ENCODE measurements around the gene PRKAG2.

The PRKAG2 gene

GRCh38 chr7:151566897-151567320, 310.0 kb downstream of the PRKAG2 start:
- Mint-ChIP-seq H3K36me3 (peaks cover 3% of the 10 kb centered on the region), H3K4me1 (ENCODE audit: low read depth) (no peaks in the 10 kb centered on the region), H3K27ac (no peak overlapping the region), H3K9me3 (ENCODE audit: low read depth) (no peaks in the 10 kb centered on the region), H3K27me3 (no peaks in the 10 kb centered on the region), H3K4me3 (no peak overlapping the region)

GRCh38 chr7:151565541-151565940, 311.4 kb downstream of the PRKAG2 start:
- H3K4me1 Mint-ChIP-seq (ENCODE audit: low read depth) = peaks cover 2% of the 10 kb centered on the region
- no peaks in the 10 kb centered on the region for H3K9me3 Mint-ChIP-seq (ENCODE audit: low read depth)
- no peak overlapping the region for H3K4me3 Mint-ChIP-seq
- peaks cover 5% of the 10 kb centered on the region for H3K36me3 Mint-ChIP-seq
- H3K27me3 Mint-ChIP-seq = no peaks in the 10 kb centered on the region
- no peak overlapping the region for H3K27ac Mint-ChIP-seq

GRCh38 chr7:151560243-151560642, 316.7 kb downstream of the PRKAG2 start:
- Mint-ChIP-seq H3K27ac (peak overlapping the region; percentile 22), H3K27me3 (no peaks in the 10 kb centered on the region), H3K4me3 (peak overlapping the region; percentile 2), H3K36me3 (peaks cover 8% of the 10 kb centered on the region), H3K4me1 (ENCODE audit: low read depth) (peaks cover 14% of the 10 kb centered on the region), H3K9me3 (ENCODE audit: low read depth) (no peaks in the 10 kb centered on the region)

- H3K27me3 Mint-ChIP-seq = no peaks in the 10 kb centered on the region
- H3K4me1 Mint-ChIP-seq (ENCODE audit: low read depth) = peaks cover 14% of the 10 kb centered on the region
- H3K27ac Mint-ChIP-seq = peak overlapping the region; percentile 22
- peak overlapping the region; percentile 2 for H3K4me3 Mint-ChIP-seq
- H3K9me3 Mint-ChIP-seq (ENCODE audit: low read depth) = no peaks in the 10 kb centered on the region
- H3K36me3 Mint-ChIP-seq = peaks cover 8% of the 10 kb centered on the region
Measured at GRCh38 chr7:151559557-151560183, 317.2 kb downstream of the PRKAG2 start.

GRCh38 chr7:151558575-151558974, 318.3 kb downstream of the PRKAG2 start:
- H3K4me1 Mint-ChIP-seq (ENCODE audit: low read depth) = peaks cover 14% of the 10 kb centered on the region
- H3K4me3 Mint-ChIP-seq = no peak overlapping the region
- no peak overlapping the region for H3K27ac Mint-ChIP-seq
- H3K9me3 Mint-ChIP-seq (ENCODE audit: low read depth) = no peaks in the 10 kb centered on the region
- no peaks in the 10 kb centered on the region for H3K27me3 Mint-ChIP-seq
- H3K36me3 Mint-ChIP-seq = peaks cover 8% of the 10 kb centered on the region

- H3K4me3 Mint-ChIP-seq = no peak overlapping the region
- H3K27me3 Mint-ChIP-seq = no peaks in the 10 kb centered on the region
- H3K27ac Mint-ChIP-seq = no peak overlapping the region
- H3K4me1 Mint-ChIP-seq (ENCODE audit: low read depth) = peaks cover 14% of the 10 kb centered on the region
- H3K36me3 Mint-ChIP-seq = peaks cover 5% of the 10 kb centered on the region
- H3K9me3 Mint-ChIP-seq (ENCODE audit: low read depth) = no peaks in the 10 kb centered on the region
Measured at GRCh38 chr7:151556592-151556991, 320.3 kb downstream of the PRKAG2 start.

- no peak overlapping the region for H3K4me3 Mint-ChIP-seq
- H3K27ac Mint-ChIP-seq = no peak overlapping the region
- H3K9me3 Mint-ChIP-seq (ENCODE audit: low read depth) = no peaks in the 10 kb centered on the region
- H3K27me3 Mint-ChIP-seq = no peaks in the 10 kb centered on the region
- peaks cover 5% of the 10 kb centered on the region for H3K4me1 Mint-ChIP-seq (ENCODE audit: low read depth)
- H3K36me3 Mint-ChIP-seq = peaks cover 3% of the 10 kb centered on the region
Measured at GRCh38 chr7:151553356-151553755, 323.6 kb downstream of the PRKAG2 start.

GRCh38 chr7:151552352-151553028, 324.4 kb downstream of the PRKAG2 start:
- Mint-ChIP-seq H3K9me3 (ENCODE audit: low read depth) (no peaks in the 10 kb centered on the region), H3K27me3 (no peaks in the 10 kb centered on the region), H3K27ac (no peak overlapping the region), H3K4me3 (no peak overlapping the region), H3K4me1 (ENCODE audit: low read depth) (peaks cover 5% of the 10 kb centered on the region), H3K36me3 (peaks cover 3% of the 10 kb centered on the region)

GRCh38 chr7:151551820-151552219, 325.1 kb downstream of the PRKAG2 start:
- peaks cover 3% of the 10 kb centered on the region for H3K27me3 Mint-ChIP-seq
- H3K36me3 Mint-ChIP-seq = peaks cover 3% of the 10 kb centered on the region
- H3K4me3 Mint-ChIP-seq = no peak overlapping the region
- H3K27ac Mint-ChIP-seq = no peak overlapping the region
- peaks cover 5% of the 10 kb centered on the region for H3K4me1 Mint-ChIP-seq (ENCODE audit: low read depth)
- no peaks in the 10 kb centered on the region for H3K9me3 Mint-ChIP-seq (ENCODE audit: low read depth)

GRCh38 chr7:151550656-151551286, 326.1 kb downstream of the PRKAG2 start:
- Mint-ChIP-seq H3K36me3 (no peaks in the 10 kb centered on the region), H3K4me1 (ENCODE audit: low read depth) (peaks cover 5% of the 10 kb centered on the region), H3K9me3 (ENCODE audit: low read depth) (no peaks in the 10 kb centered on the region), H3K27ac (no peak overlapping the region), H3K4me3 (no peak overlapping the region), H3K27me3 (peaks cover 5% of the 10 kb centered on the region)

- Mint-ChIP-seq H3K9me3 (ENCODE audit: low read depth) (no peaks in the 10 kb centered on the region), H3K4me3 (no peak overlapping the region), H3K4me1 (ENCODE audit: low read depth) (peaks cover 5% of the 10 kb centered on the region), H3K27me3 (peaks cover 7% of the 10 kb centered on the region), H3K36me3 (no peaks in the 10 kb centered on the region), H3K27ac (no peak overlapping the region)
Measured at GRCh38 chr7:151549644-151550043, 327.3 kb downstream of the PRKAG2 start.

GRCh38 chr7:151549083-151549482, 327.8 kb downstream of the PRKAG2 start:
- no peak overlapping the region for H3K27ac Mint-ChIP-seq
- H3K36me3 Mint-ChIP-seq = no peaks in the 10 kb centered on the region

GRCh38 chr7:151544183-151544582, 332.7 kb downstream of the PRKAG2 start:
- H3K4me1 Mint-ChIP-seq (ENCODE audit: low read depth) = no peaks in the 10 kb centered on the region
- H3K27me3 Mint-ChIP-seq = peaks cover 16% of the 10 kb centered on the region
- no peaks in the 10 kb centered on the region for H3K9me3 Mint-ChIP-seq (ENCODE audit: low read depth)
- no peak overlapping the region for H3K4me3 Mint-ChIP-seq
- no peaks in the 10 kb centered on the region for H3K36me3 Mint-ChIP-seq
- no peak overlapping the region for H3K27ac Mint-ChIP-seq

More at GRCh38 chr7:151549083-151549482, 327.8 kb downstream of the PRKAG2 start:
- peaks cover 11% of the 10 kb centered on the region for H3K27me3 Mint-ChIP-seq
- no peaks in the 10 kb centered on the region for H3K9me3 Mint-ChIP-seq (ENCODE audit: low read depth)
- H3K4me3 Mint-ChIP-seq = no peak overlapping the region
- peaks cover 5% of the 10 kb centered on the region for H3K4me1 Mint-ChIP-seq (ENCODE audit: low read depth)

GRCh38 chr7:151542606-151543130, 334.2 kb downstream of the PRKAG2 start:
- Mint-ChIP-seq H3K27ac (no peak overlapping the region), H3K9me3 (ENCODE audit: low read depth) (no peaks in the 10 kb centered on the region), H3K4me3 (no peak overlapping the region), H3K4me1 (ENCODE audit: low read depth) (peaks cover 7% of the 10 kb centered on the region), H3K27me3 (peaks cover 16% of the 10 kb centered on the region), H3K36me3 (no peaks in the 10 kb centered on the region)
